Endodermal cell (in vitro differentiated cells): Measurements from ENCODE around the gene TLCD3B. TPM values are rescaled to one million over a fixed set of nuclear protein-coding genes. Genes with fewer than 3 reads are reported as not detected.
A peak's percentile ranks its signal among the peaks of the same experiment; 100 is the strongest.

ENCODE experiments used
- DNase-seq: peaks from one replicate; pipeline ENCODE4 v3.0.0-alpha.2; 2017
- H3K27ac ChIP-seq: 2 replicates; pipeline ENCODE4 v1.5.1; 2013; ENCODE audit warnings: mild to moderate bottlenecking, low read depth, low read length, moderate library complexity
- H3K27me3 ChIP-seq: 2 replicates; pipeline ENCODE4 v1.6.1; 2013; ENCODE audit warnings: mild to moderate bottlenecking, low read length, moderate library complexity; ENCODE audit not compliant: insufficient read depth, control insufficient read depth, poor library complexity, severe bottlenecking
- H3K36me3 ChIP-seq: 2 replicates; pipeline ENCODE4 v1.7.0; 2013; ENCODE audit warnings: mild to moderate bottlenecking, low read length, moderate library complexity; ENCODE audit not compliant: control insufficient read depth, insufficient read depth
- H3K4me1 ChIP-seq: one replicate; pipeline ENCODE4 v1.7.0; 2013; ENCODE audit warnings: low read length; ENCODE audit not compliant: control insufficient read depth, insufficient read depth
- H3K4me3 ChIP-seq: 2 replicates; pipeline ENCODE4 v1.5.1; 2013; ENCODE audit warnings: mild to moderate bottlenecking, low read length, moderate library complexity
- H3K9ac ChIP-seq: 2 replicates; pipeline ENCODE4 v1.6.1; 2013; ENCODE audit warnings: mild to moderate bottlenecking, low read length, moderate library complexity; ENCODE audit not compliant: poor library complexity, severe bottlenecking; ENCODE audit errors: extremely low read depth
- H3K9me3 ChIP-seq: 2 replicates; pipeline ENCODE4 v1.6.1; 2013; ENCODE audit warnings: mild to moderate bottlenecking, low read length, moderate library complexity; ENCODE audit not compliant: control insufficient read depth
- H3K27ac Mint-ChIP-seq: 2 replicates; pipeline ENCODE4 v1.8.0; 2020; ENCODE audit warnings: mixed read lengths
- H3K27me3 Mint-ChIP-seq: 2 replicates; pipeline ENCODE4 v1.8.0; 2021; ENCODE audit warnings: mild to moderate bottlenecking, mixed read lengths; ENCODE audit not compliant: insufficient read depth
- H3K36me3 Mint-ChIP-seq: 2 replicates; pipeline ENCODE4 v1.8.0; 2020; ENCODE audit warnings: low read depth, mixed read lengths
- H3K4me1 Mint-ChIP-seq: 2 replicates; pipeline ENCODE4 v1.8.0; 2020; ENCODE audit warnings: mixed read lengths
- H3K4me3 Mint-ChIP-seq: 2 replicates; pipeline ENCODE4 v1.8.0; 2020; ENCODE audit warnings: mild to moderate bottlenecking, moderate library complexity, mixed read lengths
- H3K9me3 Mint-ChIP-seq: 2 replicates; pipeline ENCODE4 v1.8.0; 2020; ENCODE audit warnings: mild to moderate bottlenecking, mixed read lengths
- CTCF ChIP-seq: fragments of 200-600 bp; sonication (generic); conservative IDR thresholded peaks from 2 replicates; pipeline ENCODE4 v1.5.0; 2021; ENCODE audit warnings: antibody characterized with exemption, mild to moderate bottlenecking
- WGBS, 2 experiments: methylation state at CpG; one replicate each; pipeline versions ENCODE4 v1.1.5 to v1.1.7; 2013; ENCODE audit warnings: missing lambda C conversion rate in 2 of 2, mixed read lengths in 1 of 2; ENCODE audit not compliant: insufficient coverage in 1 of 2, insufficient read length in 1 of 2; 5-methylcytosine and 5-hydroxymethylcytosine counted together
- total RNA-seq, 2 donors: library from RNA; stranded (reverse); fragmentation: NEBNext Ultra II Directional in 1 of 2; extraction: Animal tissue kit (Norgen Biotek cat#: 25700) in 1 of 2; gene quantifications; 2 replicates in 1 of 2; 3 replicates in 1 of 2; pipeline ENCODE4 v1.2.1, GENCODE V29; 2021

TLCD3B gene
- total RNA-seq, 2 donors from 2014 or later: 3.3 to 3.5 TPM

- TF ChIP-seq CTCF: no peak
- H3K27me3 Mint-ChIP-seq: peaks cover 46% of the 10 kb centered on the region
- H3K4me1 Mint-ChIP-seq: peaks cover 7% of the 10 kb centered on the region
- Histone ChIP-seq H3K36me3 (no peaks in the 10 kb centered on the region), H3K4me3 (no peak overlapping the region), H3K9me3 (no peaks in the 10 kb centered on the region), H3K27me3 (peaks cover 22% of the 10 kb centered on the region), H3K9ac (no peak overlapping the region), H3K4me1 (no peaks in the 10 kb centered on the region), H3K27ac (no peak overlapping the region)
- H3K27ac Mint-ChIP-seq: no peak overlapping the region
- WGBS, 2 experiments: 75 to 79% methylated on average over 13 to 26 of the region's 26 CpGs
- H3K4me3 Mint-ChIP-seq: peak overlapping the region; percentile 62
- no peak for DNase-seq
- H3K36me3 Mint-ChIP-seq: no peaks in the 10 kb centered on the region
- no peaks in the 10 kb centered on the region for H3K9me3 Mint-ChIP-seq
These were observed 21.8 kb downstream of the TLCD3B start for GRCh38 chr16:30009085-30009862.

GRCh38 chr16:30007378-30007895 is 23.6 kb downstream of the TLCD3B start:
- Mint-ChIP-seq H3K4me1 (peaks cover 7% of the 10 kb centered on the region), H3K9me3 (no peaks in the 10 kb centered on the region), H3K27ac (no peak overlapping the region), H3K4me3 (no peak overlapping the region), H3K27me3 (peaks cover 39% of the 10 kb centered on the region), H3K36me3 (peaks cover 9% of the 10 kb centered on the region)
- Histone ChIP-seq H3K4me1 (no peaks in the 10 kb centered on the region), H3K4me3 (no peak overlapping the region), H3K27me3 (peaks cover 22% of the 10 kb centered on the region), H3K9ac (no peak overlapping the region), H3K36me3 (peaks cover under 1% of the 10 kb centered on the region), H3K9me3 (no peaks in the 10 kb centered on the region), H3K27ac (no peak overlapping the region)
- DNase-seq: no peak
- 69 to 87% methylated on average over 5 to 11 of the region's 11 CpGs for WGBS, 2 experiments
- no peak for TF ChIP-seq CTCF

GRCh38 chr16:30006659-30007377 is 24.3 kb downstream of the TLCD3B start:
- 93 to 97% methylated on average over 28 to 34 of the region's 34 CpGs for WGBS, 2 experiments
- H3K27me3 Mint-ChIP-seq: peaks cover 32% of the 10 kb centered on the region
- Histone ChIP-seq H3K9ac (no peak overlapping the region), H3K4me3 (no peak overlapping the region), H3K27me3 (peaks cover 16% of the 10 kb centered on the region), H3K36me3 (peaks cover 7% of the 10 kb centered on the region), H3K9me3 (no peaks in the 10 kb centered on the region), H3K4me1 (no peaks in the 10 kb centered on the region), H3K27ac (no peak overlapping the region)
- peaks cover 10% of the 10 kb centered on the region for H3K36me3 Mint-ChIP-seq
- no peak overlapping the region for H3K4me3 Mint-ChIP-seq
- no peaks in the 10 kb centered on the region for H3K9me3 Mint-ChIP-seq
- H3K4me1 Mint-ChIP-seq: peaks cover 3% of the 10 kb centered on the region
- TF ChIP-seq CTCF: no peak
- no peak overlapping the region for H3K27ac Mint-ChIP-seq
- no peak for DNase-seq
